OCI-LY1 (cell line): ENCODE data around the gene RAI1.

ENCODE experiments used
- CTCF ChIP-seq: fragments of 200-600 bp; sonication (generic), shearing (Covaris generic); IDR thresholded peaks from 2 replicates; pipeline ENCODE4 v1.5.1; 2017; ENCODE audit warnings: mild to moderate bottlenecking, antibody characterized with exemption, low read length, moderate library complexity, mixed read lengths
- EZH2 ChIP-seq: fragments of 200-600 bp; sonication (generic), shearing (Covaris generic); IDR thresholded peaks from 2 replicates; pipeline ENCODE4 v1.8.0; 2017; ENCODE audit warnings: borderline replicate concordance, mixed run types, mild to moderate bottlenecking, antibody characterized with exemption, low read length, moderate library complexity, mixed read lengths

GRCh38 chr17:17722906-17723353 lies 41.7 kb downstream of the RAI1 start:
- TF ChIP-seq CTCF (no peak), EZH2 (no peak)
